Measurements from ENCODE around the gene LAMC3.

Gene LAMC3

GRCh38 chr9:131013015-131013755 is 4.2 kb downstream of the LAMC3 start:
- no peak for DNase-seq

GRCh38 chr9:131013771-131014676 is 5.0 kb downstream of the LAMC3 start:
- no peak for DNase-seq

GRCh38 chr9:131015112-131015511 is 6.1 kb downstream of the LAMC3 start:
- DNase-seq: no peak

GRCh38 chr9:131015876-131016397 is 7.0 kb downstream of the LAMC3 start:
- DNase-seq: no peak

- no peak for DNase-seq
These were observed 8.1 kb downstream of the LAMC3 start for GRCh38 chr9:131017067-131017466.

- no peak for DNase-seq
These were observed 9.6 kb downstream of the LAMC3 start for GRCh38 chr9:131018621-131019020.

- DNase-seq: peak; percentile 22
These were observed 10.6 kb downstream of the LAMC3 start for GRCh38 chr9:131019388-131020239.

- peak; percentile 78 for DNase-seq
These were observed 11.4 kb downstream of the LAMC3 start for GRCh38 chr9:131020388-131020787.

GRCh38 chr9:131020862-131021261 is 11.9 kb downstream of the LAMC3 start:
- DNase-seq: no peak

GRCh38 chr9:131021785-131022184 is 12.8 kb downstream of the LAMC3 start:
- DNase-seq: no peak

- DNase-seq: no peak
These were observed 16.2 kb downstream of the LAMC3 start for GRCh38 chr9:131024978-131025868.

GRCh38 chr9:131025953-131026858 is 17.2 kb downstream of the LAMC3 start:
- no peak for DNase-seq

GRCh38 chr9:131027048-131027871 is 18.3 kb downstream of the LAMC3 start:
- no peak for DNase-seq

GRCh38 chr9:131027872-131028179 is 18.9 kb downstream of the LAMC3 start:
- no peak for DNase-seq

- no peak for DNase-seq
These were observed 19.4 kb downstream of the LAMC3 start for GRCh38 chr9:131028221-131028884.

- DNase-seq: no peak
These were observed 20.1 kb downstream of the LAMC3 start for GRCh38 chr9:131028931-131029573.

- DNase-seq: no peak
These were observed 20.6 kb downstream of the LAMC3 start for GRCh38 chr9:131029574-131029952.

- DNase-seq: no peak
These were observed 21.4 kb downstream of the LAMC3 start for GRCh38 chr9:131030239-131031004.
